Panc1 (cell line): Measurements from ENCODE around the gene GUCY1B1. TPM values are rescaled to one million over a fixed set of nuclear protein-coding genes. Genes with fewer than 3 reads are reported as not detected.

Experiments used
- ATAC-seq: fragments of 200-7000 bp; cut with Tn5 transposase; 2 replicates; pipeline ENCODE4 v1.9.1; 2020; ENCODE audit warnings: mild to moderate bottlenecking, moderate library complexity
- BruUV-seq: library from RNA; stranded (reverse); fragments of 400-500 nt; replicated peaks from 2 replicates; lab custom pipeline; 2021; lab: Mats Ljungman, UMichigan
- CTCF ChIA-PET: fragments of 300-600 bp; sonication (Branson Sonifier 250); formaldehyde crosslinking; loops from one replicate; lab custom pipeline; 2022; ENCODE audit warnings: antibody characterized with exemption; lab: Charles Lee
- POLR2A ChIA-PET: fragments of 300-600 bp; sonication (Branson Sonifier 250); formaldehyde crosslinking; loops from one replicate; lab custom pipeline; 2022; ENCODE audit warnings: antibody characterized with exemption; lab: Charles Lee
- DNase-seq: peaks from one replicate; pipeline ENCODE4 v3.0.0-alpha.2; 2010; ENCODE audit warnings: low read depth, low spot score
- H3K27ac ChIP-seq: 2 replicates; pipeline ENCODE4 v1.5.1; 2011; ENCODE audit warnings: mild to moderate bottlenecking, low read length, inconsistent platforms
- H3K27me3 ChIP-seq: fragments of 200-500 bp; sonication (Bioruptor generic); 2 replicates; pipeline ENCODE4 v1.6.0; 2014; ENCODE audit warnings: low read length, inconsistent platforms; ENCODE audit not compliant: control insufficient read depth, insufficient read depth
- H3K36me3 ChIP-seq: fragments of 200-500 bp; sonication (Bioruptor generic); 2 replicates; pipeline ENCODE4 v1.5.1; 2014; ENCODE audit warnings: inconsistent platforms, mild to moderate bottlenecking, low read length, moderate library complexity; ENCODE audit not compliant: control insufficient read depth, insufficient read depth
- H3K4me1 ChIP-seq: 2 replicates; pipeline ENCODE4 v1.5.1; 2011; ENCODE audit warnings: inconsistent platforms, mild to moderate bottlenecking, low read length, moderate library complexity; ENCODE audit not compliant: control insufficient read depth, insufficient read depth
- H3K4me3 ChIP-seq, 2 experiments: 2 replicates each; pipeline ENCODE4 v1.5.1; 2011 to 2012; ENCODE audit warnings: low read depth in 2 of 2, low read length in 2 of 2, mild to moderate bottlenecking in 2 of 2, inconsistent platforms in 1 of 2, moderate library complexity in 1 of 2
- H3K9me3 ChIP-seq: fragments of 200-500 bp; sonication (Bioruptor generic); 2 replicates; pipeline ENCODE4 v1.5.1; 2014; ENCODE audit warnings: low read depth, mild to moderate bottlenecking, inconsistent platforms, low read length, moderate library complexity; ENCODE audit not compliant: control insufficient read depth, insufficient read depth
- CTCF ChIP-seq: fragments of 450-650 bp; IDR thresholded peaks from 2 replicates; pipeline ENCODE4 v1.5.1; 2017; ENCODE audit warnings: mild to moderate bottlenecking
- POLR2AphosphoS5 ChIP-seq: IDR thresholded peaks from 2 replicates; pipeline ENCODE4 v1.6.1; 2012; ENCODE audit warnings: mild to moderate bottlenecking, low read depth, low read length, moderate library complexity
- REST ChIP-seq, 2 experiments: IDR thresholded peaks; 2 replicates each; pipeline ENCODE4 v1.6.1; 2011 to 2012; ENCODE audit warnings: low read depth in 2 of 2, control low read depth in 1 of 2, low read length in 1 of 2, mild to moderate bottlenecking in 1 of 2, moderate library complexity in 1 of 2; ENCODE audit not compliant: insufficient read depth in 1 of 2
- SIN3A ChIP-seq: IDR thresholded peaks from 2 replicates; pipeline ENCODE4 v1.6.1; 2012; ENCODE audit warnings: low read depth, mild to moderate bottlenecking, low read length, moderate library complexity, borderline replicate concordance; ENCODE audit not compliant: insufficient read depth
- TCF7L2 ChIP-seq: IDR thresholded peaks from 2 replicates; pipeline ENCODE4 v1.6.1; 2011; ENCODE audit warnings: mild to moderate bottlenecking, low read depth, low read length, inconsistent platforms
- in situ Hi-C: cut with HindIII; loops from 2 replicates; pipeline ENCODE4 v1.10.0; 2016; ENCODE audit warnings: low sequenced_read_pairs, low pct_unique_long_range_greater_than_20kb
- intact Hi-C: fragments of 100-400 bp; cut with micrococcal nuclease; formaldehyde crosslinking; loops from one replicate; pipeline ENCODE4 v1.10.0; 2022; ENCODE audit not compliant: unreplicated experiment
- total RNA-seq: library from RNA; stranded (reverse); gene quantifications from one replicate; pipeline ENCODE4 v1.2.1, GENCODE V29; 2021; ENCODE audit not compliant: unreplicated experiment

The GUCY1B1 gene
- total RNA-seq, 1 experiment from 2014 or later = 0.36 TPM

GRCh38 chr4:155757745-155758265, 1.0 kb upstream of the GUCY1B1 start:
- BruUV-seq = no TSS peak
- Histone ChIP-seq H3K27me3 (no peaks in the 10 kb centered on the region), H3K27ac (no peak overlapping the region), H3K36me3 (no peaks in the 10 kb centered on the region), H3K9me3 (no peaks in the 10 kb centered on the region), H3K4me1 (no peaks in the 10 kb centered on the region), H3K4me3 (no peak overlapping the region)
- in situ Hi-C loops = no loop called here
- no peak for DNase-seq
- no peak for TF ChIP-seq CTCF
- TF ChIP-seq POLR2AphosphoS5 = no peak
- ChIA-PET CTCF (no interaction called here), POLR2A (no interaction called here)
- no peak for ATAC-seq
- intact Hi-C loops = no loop called here

- in situ Hi-C loops (no loop called here), intact Hi-C loops (no loop called here)
- peak; percentile 60; the same call in 1 of the 2 replicates for ATAC-seq
- Histone ChIP-seq H3K4me3 (peak overlapping the region; percentile 43 to 55), H3K27me3 (no peaks in the 10 kb centered on the region), H3K27ac (no peak overlapping the region), H3K36me3 (no peaks in the 10 kb centered on the region), H3K9me3 (no peaks in the 10 kb centered on the region), H3K4me1 (no peaks in the 10 kb centered on the region)
- POLR2A ChIA-PET = interaction anchor here (0.6 kb wide), 1 partner anchor 156 kb away, joined by 16 read pairs; no protein-coding TSS in a partner anchor
- BruUV-seq = no TSS peak
- no peak for DNase-seq
- CTCF ChIA-PET = no interaction called here
- TF ChIP-seq TCF7L2 = no peak
- no peak for TF ChIP-seq CTCF
- TF ChIP-seq REST (IDR thresholded peaks at IDR 0.05; ENCODE audit: insufficient read depth in 1 of 2, low read depth in 2 of 2, low read length in 1 of 2) = no peak
- TF ChIP-seq SIN3A = no peak
- TF ChIP-seq POLR2AphosphoS5 = no peak
Observed at GRCh38 chr4:155759372-155760252, 791 bp downstream of the GUCY1B1 start.
